Measurements from ENCODE around the gene CCDC88A. TPM values are rescaled to one million over a fixed set of nuclear protein-coding genes. Genes with fewer than 3 reads are reported as not detected.
"Not testable (repeated sequence)": the region's sequence is repeated elsewhere in the genome, so short reads cannot be mapped to it uniquely, and the experiment has no call there.

The CCDC88A gene, protein sequence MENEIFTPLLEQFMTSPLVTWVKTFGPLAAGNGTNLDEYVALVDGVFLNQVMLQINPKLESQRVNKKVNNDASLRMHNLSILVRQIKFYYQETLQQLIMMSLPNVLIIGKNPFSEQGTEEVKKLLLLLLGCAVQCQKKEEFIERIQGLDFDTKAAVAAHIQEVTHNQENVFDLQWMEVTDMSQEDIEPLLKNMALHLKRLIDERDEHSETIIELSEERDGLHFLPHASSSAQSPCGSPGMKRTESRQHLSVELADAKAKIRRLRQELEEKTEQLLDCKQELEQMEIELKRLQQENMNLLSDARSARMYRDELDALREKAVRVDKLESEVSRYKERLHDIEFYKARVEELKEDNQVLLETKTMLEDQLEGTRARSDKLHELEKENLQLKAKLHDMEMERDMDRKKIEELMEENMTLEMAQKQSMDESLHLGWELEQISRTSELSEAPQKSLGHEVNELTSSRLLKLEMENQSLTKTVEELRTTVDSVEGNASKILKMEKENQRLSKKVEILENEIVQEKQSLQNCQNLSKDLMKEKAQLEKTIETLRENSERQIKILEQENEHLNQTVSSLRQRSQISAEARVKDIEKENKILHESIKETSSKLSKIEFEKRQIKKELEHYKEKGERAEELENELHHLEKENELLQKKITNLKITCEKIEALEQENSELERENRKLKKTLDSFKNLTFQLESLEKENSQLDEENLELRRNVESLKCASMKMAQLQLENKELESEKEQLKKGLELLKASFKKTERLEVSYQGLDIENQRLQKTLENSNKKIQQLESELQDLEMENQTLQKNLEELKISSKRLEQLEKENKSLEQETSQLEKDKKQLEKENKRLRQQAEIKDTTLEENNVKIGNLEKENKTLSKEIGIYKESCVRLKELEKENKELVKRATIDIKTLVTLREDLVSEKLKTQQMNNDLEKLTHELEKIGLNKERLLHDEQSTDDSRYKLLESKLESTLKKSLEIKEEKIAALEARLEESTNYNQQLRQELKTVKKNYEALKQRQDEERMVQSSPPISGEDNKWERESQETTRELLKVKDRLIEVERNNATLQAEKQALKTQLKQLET (N-terminal part only)
- 10 to 100 TPM in 1 of 2 donors, 1 to 10 TPM in 1; 9.7 to 14.3 TPM for total RNA-seq

DNA sequence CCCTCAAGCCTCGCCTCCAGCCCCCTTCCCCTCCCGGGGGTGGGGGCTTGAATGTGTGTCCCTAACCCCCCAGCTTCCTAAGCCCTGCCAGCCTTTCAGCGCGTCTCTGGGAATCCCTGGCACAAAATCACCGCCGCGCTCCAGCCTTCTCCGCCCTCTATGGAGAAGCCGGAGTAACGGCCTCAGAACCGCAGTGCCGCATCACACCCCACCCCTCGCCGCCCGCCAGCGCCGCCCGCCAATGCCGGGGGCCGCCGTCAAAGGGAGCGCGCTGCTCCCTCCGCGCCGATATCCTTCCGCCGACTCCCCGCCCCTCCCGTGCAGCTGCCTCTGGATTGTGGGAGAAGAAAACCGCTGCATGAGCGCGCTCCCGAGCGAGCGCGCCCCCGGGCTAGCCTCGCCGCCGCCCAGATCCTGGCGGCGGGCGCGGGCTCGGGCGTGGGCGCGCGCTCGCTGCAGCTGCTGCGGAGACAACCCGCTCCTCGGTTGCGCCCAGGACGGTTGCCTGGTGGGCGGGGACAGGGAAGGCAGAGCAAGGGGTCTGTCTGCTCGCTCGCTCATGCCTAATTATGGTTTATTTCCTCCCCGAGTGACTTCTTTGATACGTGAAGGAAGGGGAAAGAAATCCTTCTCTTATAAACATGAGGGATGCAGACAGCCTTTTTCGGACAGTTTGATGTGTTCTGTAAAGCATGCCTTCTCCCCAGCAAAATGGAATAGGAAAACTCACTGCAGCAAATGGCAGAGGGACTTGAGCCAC is at the start of gene CCDC88A:
Gene CCDC88A (minus strand): TSS at position 178 of the 760 bp plus-strand sequence. CDS start 777 bp downstream, outside the sequence.
- Mint-ChIP-seq H3K4me1 (peaks cover 4% of the 10 kb centered on the region), H3K36me3 (ENCODE audit: low read depth) (no peaks in the 10 kb centered on the region), H3K27me3 (no peaks in the 10 kb centered on the region), H3K9me3 (no peaks in the 10 kb centered on the region), H3K27ac (peak within 1 kb of the TSS; percentile 84), H3K4me3 (peak within 1 kb of the TSS; percentile 86)
- peak; percentile 88 for ATAC-seq (replicated peaks)

DNA sequence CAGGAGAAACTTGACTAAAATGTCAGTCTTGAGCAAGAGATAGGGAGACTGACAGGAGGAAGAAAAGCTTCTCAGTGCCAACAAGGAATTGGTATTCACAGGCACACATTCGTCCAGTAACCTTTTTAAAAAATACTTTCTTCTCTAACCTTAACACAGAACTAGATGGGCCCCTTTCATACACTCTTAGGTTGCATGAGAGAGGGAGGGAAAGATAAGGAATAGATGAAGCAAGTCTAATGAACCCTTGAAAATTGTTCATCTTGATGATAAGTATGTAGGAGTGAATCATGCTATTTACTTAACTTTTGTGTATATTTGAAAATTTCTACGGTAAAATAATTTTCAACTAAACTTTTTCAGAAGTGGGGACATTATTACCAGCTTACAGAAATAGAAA is 42.0 kb upstream of the CCDC88A start:
- Mint-ChIP-seq H3K4me1 (no peaks in the 10 kb centered on the region), H3K4me3 (no peak overlapping the region), H3K36me3 (ENCODE audit: low read depth) (no peaks in the 10 kb centered on the region), H3K27ac (no peak overlapping the region), H3K27me3 (peaks cover 9% of the 10 kb centered on the region), H3K9me3 (no peaks in the 10 kb centered on the region)
- no peak for ATAC-seq (replicated peaks)

DNA sequence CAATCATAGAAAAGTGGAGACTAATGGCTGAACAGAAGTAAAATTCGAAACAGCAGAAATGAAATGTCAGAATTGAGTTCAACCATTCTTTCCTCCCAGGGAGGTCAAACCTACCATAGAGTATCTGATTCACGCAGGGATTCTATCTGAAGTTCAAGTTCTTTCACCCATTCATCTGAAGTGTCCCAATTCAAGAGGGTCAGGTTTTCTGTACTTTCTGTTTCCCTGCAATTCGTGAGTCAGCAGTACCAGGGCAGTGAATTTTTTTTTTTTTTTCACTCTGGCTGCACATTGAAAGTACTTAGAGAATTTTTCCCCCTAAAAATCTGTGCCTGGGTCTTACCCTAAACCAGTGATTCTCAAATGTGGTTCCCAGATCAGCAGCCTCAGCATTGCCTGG is 40.9 kb upstream of the CCDC88A start:
- H3K36me3 Mint-ChIP-seq (ENCODE audit: low read depth) = no peaks in the 10 kb centered on the region
- H3K4me3 Mint-ChIP-seq = no peak overlapping the region
- no peak for ATAC-seq (replicated peaks)
- H3K9me3 Mint-ChIP-seq = no peaks in the 10 kb centered on the region
- H3K27ac Mint-ChIP-seq = no peak overlapping the region
- peaks cover 9% of the 10 kb centered on the region for H3K27me3 Mint-ChIP-seq
- H3K4me1 Mint-ChIP-seq = no peaks in the 10 kb centered on the region

DNA sequence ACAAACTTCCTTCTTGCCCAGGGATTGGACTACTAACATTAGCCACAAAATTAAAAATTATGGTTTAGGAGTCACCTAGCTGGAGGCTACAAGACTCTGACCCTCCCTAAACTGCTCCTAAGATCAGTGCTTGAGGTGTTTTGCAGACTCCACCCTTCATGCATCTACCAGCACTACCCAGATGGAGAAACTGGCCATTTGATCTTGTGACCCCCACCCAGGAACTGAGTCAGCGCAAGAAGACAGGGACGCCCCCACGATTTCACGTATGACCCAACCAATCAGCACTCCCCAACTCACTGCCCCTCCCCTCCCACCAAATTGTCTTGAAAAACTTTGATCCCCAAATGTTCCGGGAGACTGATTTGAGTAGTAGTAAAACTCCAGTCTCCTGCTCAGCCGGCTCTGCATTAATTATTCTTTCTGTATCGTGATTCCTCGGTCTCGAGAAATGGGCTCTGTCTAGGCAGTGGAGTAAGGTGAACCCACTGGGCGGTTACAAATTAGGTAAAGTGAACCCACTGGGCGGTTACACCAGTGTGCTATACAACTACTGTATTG is 40.1 kb upstream of the CCDC88A start:
- no peak overlapping the region for H3K27ac Mint-ChIP-seq
- no peak overlapping the region for H3K4me3 Mint-ChIP-seq
- no peaks in the 10 kb centered on the region for H3K4me1 Mint-ChIP-seq
- ATAC-seq (replicated peaks) = no peak
- H3K9me3 Mint-ChIP-seq = no peaks in the 10 kb centered on the region
- H3K36me3 Mint-ChIP-seq (ENCODE audit: low read depth) = no peaks in the 10 kb centered on the region
- peaks cover 9% of the 10 kb centered on the region for H3K27me3 Mint-ChIP-seq

DNA sequence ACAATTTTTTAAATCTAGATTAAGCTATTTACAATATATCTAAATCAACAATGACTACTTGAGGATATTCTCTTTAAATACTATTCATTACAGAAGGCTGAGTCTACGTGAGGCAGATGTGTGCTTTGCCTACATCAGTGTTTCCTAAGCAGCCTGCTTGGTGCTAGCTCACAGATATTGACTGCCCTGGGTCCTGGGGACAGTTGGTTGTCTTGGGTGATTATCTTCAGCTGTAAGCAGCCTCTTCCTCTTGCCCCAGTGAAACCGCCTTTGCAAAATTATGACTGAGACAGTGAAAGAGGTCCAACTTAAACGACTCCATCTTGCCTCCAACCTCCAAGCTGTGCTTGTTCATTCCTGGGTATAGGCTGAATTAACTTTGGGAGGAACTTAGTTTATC is 39.6 kb upstream of the CCDC88A start:
- Mint-ChIP-seq H3K27me3 (peaks cover 9% of the 10 kb centered on the region), H3K9me3 (no peaks in the 10 kb centered on the region), H3K4me3 (no peak overlapping the region), H3K36me3 (ENCODE audit: low read depth) (no peaks in the 10 kb centered on the region), H3K4me1 (no peaks in the 10 kb centered on the region), H3K27ac (no peak overlapping the region)
- no peak for ATAC-seq (replicated peaks)

DNA sequence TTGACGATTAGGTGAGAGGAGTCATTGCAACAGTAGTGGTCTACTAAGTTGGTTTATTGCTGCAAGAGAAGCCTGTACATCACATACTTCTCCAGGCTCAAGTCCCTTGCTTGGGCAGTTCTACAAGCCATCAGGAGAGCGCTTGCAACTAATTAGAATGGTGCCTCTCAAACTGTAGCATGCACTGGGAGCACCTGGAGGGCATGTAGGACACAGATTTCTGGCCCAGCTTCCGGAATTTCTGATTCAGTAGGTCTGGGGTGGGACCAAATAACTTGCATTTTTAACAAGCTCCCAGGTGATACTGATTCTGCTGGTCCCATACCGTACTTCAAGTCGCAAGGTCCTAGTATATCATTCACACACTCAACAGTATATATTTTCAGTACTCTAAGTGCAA is 34.5 kb upstream of the CCDC88A start:
- no peak overlapping the region for H3K4me3 Mint-ChIP-seq
- H3K27ac Mint-ChIP-seq = no peak overlapping the region
- no peaks in the 10 kb centered on the region for H3K9me3 Mint-ChIP-seq
- H3K4me1 Mint-ChIP-seq = no peaks in the 10 kb centered on the region
- no peak for ATAC-seq (replicated peaks)
- H3K36me3 Mint-ChIP-seq (ENCODE audit: low read depth) = no peaks in the 10 kb centered on the region
- no peaks in the 10 kb centered on the region for H3K27me3 Mint-ChIP-seq

DNA sequence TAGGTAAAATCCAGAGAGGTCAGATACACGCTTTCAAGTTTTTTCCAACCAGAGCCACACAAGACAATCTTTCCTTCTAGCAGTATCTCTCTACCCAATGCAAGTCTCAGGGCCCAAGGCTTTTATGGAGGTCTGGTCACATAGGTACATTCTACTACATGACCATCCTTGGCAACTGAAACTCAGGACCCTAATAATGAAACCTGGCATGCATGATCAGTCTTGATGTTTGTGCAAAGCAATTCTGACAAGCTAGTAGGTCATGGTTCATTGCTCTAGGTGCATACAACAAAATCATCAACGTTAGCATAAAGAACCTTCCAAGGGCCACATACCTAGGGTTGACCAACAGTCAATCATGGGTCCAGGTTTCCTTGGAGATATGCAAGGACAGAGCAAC is 33.2 kb upstream of the CCDC88A start:
- Mint-ChIP-seq H3K4me3 (no peak overlapping the region), H3K36me3 (ENCODE audit: low read depth) (no peaks in the 10 kb centered on the region), H3K27ac (no peak overlapping the region), H3K4me1 (no peaks in the 10 kb centered on the region), H3K9me3 (no peaks in the 10 kb centered on the region), H3K27me3 (no peaks in the 10 kb centered on the region)
- ATAC-seq (replicated peaks) = no peak

DNA sequence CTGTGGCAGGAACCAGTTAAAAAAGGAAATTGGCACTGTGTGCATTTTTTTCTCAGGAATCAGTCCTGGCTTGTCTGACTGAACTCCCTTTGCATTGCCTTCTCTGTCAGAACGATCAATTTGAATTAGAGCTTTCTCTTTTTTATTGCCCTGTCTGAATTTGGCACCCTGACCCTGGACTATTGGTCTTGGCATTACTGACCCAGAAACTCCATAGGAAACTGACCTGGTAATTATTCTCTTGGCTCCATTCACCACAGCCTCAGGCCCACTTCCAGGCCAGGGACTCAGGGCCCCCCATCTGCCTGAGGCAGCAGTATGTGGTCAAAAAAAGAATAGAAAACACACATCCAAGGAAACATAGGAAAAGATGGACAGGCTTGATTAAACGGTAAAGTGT is 32.0 kb upstream of the CCDC88A start:
- ATAC-seq (replicated peaks) = no peak
- Mint-ChIP-seq H3K4me1 (no peaks in the 10 kb centered on the region), H3K27ac (no peak overlapping the region), H3K27me3 (no peaks in the 10 kb centered on the region), H3K9me3 (no peaks in the 10 kb centered on the region), H3K36me3 (ENCODE audit: low read depth) (no peaks in the 10 kb centered on the region), H3K4me3 (no peak overlapping the region)

DNA sequence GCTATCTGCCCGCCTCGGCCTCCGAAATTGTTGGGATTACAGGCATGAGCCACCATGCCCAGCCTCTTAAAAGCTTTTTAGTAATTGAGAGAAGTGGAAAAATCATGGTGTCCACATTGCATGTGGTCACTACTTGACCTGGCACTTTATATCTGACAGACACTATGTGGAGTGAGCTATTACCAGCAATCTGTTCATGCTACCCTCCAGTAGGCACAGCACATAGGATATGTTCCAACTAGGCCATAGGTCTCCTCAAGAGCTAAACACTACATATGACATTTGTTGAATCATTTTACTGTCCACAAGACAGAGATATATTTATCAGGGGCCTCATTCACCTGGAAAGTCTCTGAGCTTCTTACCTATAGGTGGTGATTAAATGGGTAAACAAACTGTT is 30.4 kb upstream of the CCDC88A start:
- not testable (repeated sequence) for H3K4me1 Mint-ChIP-seq; H3K36me3 Mint-ChIP-seq (ENCODE audit: low read depth)

DNA sequence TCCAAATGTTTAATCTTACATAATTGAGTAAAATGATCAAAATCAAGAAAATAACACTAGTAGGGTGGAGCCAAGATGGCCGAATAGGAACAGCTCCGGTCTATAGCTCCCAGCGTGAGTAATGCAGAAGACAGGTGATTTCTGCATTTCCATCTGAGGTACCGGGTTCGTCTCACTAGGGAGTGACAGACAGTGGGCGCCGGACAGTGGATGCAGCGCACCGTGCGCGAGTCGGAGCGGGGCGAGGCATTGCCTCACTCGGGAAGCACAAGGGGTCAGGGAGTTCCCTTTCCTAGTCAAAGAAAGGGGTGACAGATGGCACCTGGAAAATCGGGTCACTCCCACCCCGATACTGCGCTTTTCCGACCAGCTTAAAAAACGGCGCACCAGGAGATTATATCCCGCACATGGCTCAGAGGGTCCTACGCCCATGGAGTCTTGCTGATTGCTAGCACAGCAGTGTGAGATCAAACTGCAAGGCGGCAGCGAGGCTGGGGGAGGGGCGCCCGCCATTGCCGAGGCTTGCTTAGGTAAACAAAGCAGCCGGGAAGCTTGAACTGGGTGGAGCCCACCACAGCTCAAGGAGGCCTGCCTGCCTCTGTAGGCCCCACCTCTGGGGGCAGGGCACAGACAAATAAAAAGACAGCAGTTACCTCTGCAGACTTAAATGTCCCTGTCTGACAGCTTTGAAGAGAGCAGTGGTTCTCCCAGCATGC is 22.5 kb upstream of the CCDC88A start:
- H3K36me3 Mint-ChIP-seq (ENCODE audit: low read depth); H3K4me1 Mint-ChIP-seq; H3K27ac Mint-ChIP-seq; H3K27me3 Mint-ChIP-seq; H3K9me3 Mint-ChIP-seq; ATAC-seq (replicated peaks); H3K4me3 Mint-ChIP-seq: not testable (repeated sequence)

More for the DNA sequence above, 30.4 kb upstream of the CCDC88A start:
- H3K27ac Mint-ChIP-seq; H3K27me3 Mint-ChIP-seq; ATAC-seq (replicated peaks); H3K4me3 Mint-ChIP-seq; H3K9me3 Mint-ChIP-seq: not testable (repeated sequence)

DNA sequence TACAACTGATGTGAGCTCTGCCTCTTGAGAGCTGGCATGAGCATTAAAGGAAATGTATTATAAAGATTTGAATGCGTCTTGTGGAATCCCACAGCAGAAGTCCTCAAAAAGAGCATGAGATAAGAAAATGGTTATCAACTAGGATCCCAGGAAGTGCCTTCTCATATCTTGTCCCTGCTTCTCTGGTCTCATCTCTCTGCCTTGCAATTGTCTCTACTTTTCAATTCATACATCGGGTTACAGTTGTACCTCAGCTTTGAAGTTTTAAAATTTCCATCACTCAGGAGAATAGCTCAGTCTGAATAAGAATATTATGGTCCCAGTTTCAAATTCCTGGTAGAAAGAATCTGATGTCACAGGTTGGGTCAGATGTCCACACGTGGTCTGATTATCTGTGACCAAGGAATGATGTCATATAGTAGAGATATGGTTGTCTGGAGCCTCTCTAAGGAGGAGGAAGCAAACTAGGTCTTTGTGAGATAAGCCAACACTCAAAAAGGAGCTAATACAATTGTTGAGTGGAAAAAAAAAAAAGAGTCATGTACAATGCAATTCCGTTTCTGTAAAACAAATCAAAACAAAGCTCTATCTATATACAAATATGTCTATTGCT is 21.7 kb upstream of the CCDC88A start:
- Mint-ChIP-seq H3K4me3 (no peak overlapping the region), H3K27me3 (no peaks in the 10 kb centered on the region), H3K36me3 (ENCODE audit: low read depth) (no peaks in the 10 kb centered on the region), H3K27ac (no peak overlapping the region), H3K4me1 (no peaks in the 10 kb centered on the region), H3K9me3 (no peaks in the 10 kb centered on the region)
- ATAC-seq (replicated peaks) = no peak

DNA sequence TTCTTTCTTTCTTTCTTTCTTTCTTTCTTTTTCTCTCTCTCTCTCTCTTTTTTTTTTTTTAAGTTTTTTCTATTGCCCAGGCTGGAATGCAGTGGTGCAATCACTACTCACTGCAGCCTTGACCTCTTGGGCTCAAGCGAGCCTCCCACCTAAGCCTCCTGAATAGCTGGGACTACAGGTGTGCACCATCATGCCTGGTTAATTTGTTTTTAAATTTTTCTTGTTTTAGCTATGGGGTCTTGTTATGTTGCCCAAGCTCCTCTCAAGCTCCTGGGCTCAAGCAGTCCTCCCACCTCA is 19.4 kb upstream of the CCDC88A start:
- H3K27me3 Mint-ChIP-seq = no peaks in the 10 kb centered on the region
- no peaks in the 10 kb centered on the region for H3K36me3 Mint-ChIP-seq (ENCODE audit: low read depth)
- no peak for ATAC-seq (replicated peaks)
- H3K9me3 Mint-ChIP-seq = no peaks in the 10 kb centered on the region
- H3K4me1 Mint-ChIP-seq = no peaks in the 10 kb centered on the region
- H3K4me3 Mint-ChIP-seq = no peak overlapping the region
- H3K27ac Mint-ChIP-seq = no peak overlapping the region

DNA sequence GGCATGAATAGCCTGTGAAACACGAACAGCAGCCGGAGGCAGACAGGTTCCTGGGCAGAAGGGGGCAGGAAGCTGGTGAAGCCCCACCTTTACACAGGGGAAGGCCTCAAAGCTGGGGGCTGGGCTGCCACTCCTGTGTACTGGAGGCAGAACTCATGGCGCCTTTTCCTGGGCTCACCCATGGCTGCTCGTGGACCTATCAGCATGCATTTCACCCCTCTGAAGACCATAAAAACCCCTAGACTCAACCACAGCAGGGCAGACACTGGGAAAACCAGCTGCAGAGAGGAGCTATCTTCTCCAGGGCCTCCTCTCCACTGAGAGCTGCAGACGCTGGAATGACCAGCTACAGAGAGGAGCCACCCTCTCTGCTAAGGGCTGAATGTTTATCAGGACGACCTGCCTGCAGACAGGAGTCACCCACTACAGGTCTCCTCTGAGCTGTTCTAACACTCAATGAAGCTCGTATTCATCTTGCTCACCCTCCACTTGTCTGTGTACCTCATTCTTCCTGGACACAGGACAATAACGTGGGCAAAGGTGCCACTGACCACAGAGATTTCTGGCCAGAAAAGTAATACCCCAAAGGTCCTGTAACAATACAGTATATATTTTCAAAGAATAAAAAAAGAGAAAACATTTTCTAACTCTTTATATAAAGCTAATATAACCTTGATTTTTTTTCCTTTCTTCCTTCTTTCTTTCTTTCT is 18.9 kb upstream of the CCDC88A start:
- Mint-ChIP-seq H3K27me3 (no peaks in the 10 kb centered on the region), H3K4me3 (no peak overlapping the region), H3K4me1 (no peaks in the 10 kb centered on the region), H3K27ac (no peak overlapping the region), H3K9me3 (no peaks in the 10 kb centered on the region), H3K36me3 (ENCODE audit: low read depth) (no peaks in the 10 kb centered on the region)
- ATAC-seq (replicated peaks) = no peak
